HCEC 1CT (cell line): ENCODE results near the gene MTHFD1L.

Experiments used
- DNase-seq: peaks from one replicate; pipeline ENCODE4 v3.0.0-alpha.2; 2017

The MTHFD1L gene

DNA sequence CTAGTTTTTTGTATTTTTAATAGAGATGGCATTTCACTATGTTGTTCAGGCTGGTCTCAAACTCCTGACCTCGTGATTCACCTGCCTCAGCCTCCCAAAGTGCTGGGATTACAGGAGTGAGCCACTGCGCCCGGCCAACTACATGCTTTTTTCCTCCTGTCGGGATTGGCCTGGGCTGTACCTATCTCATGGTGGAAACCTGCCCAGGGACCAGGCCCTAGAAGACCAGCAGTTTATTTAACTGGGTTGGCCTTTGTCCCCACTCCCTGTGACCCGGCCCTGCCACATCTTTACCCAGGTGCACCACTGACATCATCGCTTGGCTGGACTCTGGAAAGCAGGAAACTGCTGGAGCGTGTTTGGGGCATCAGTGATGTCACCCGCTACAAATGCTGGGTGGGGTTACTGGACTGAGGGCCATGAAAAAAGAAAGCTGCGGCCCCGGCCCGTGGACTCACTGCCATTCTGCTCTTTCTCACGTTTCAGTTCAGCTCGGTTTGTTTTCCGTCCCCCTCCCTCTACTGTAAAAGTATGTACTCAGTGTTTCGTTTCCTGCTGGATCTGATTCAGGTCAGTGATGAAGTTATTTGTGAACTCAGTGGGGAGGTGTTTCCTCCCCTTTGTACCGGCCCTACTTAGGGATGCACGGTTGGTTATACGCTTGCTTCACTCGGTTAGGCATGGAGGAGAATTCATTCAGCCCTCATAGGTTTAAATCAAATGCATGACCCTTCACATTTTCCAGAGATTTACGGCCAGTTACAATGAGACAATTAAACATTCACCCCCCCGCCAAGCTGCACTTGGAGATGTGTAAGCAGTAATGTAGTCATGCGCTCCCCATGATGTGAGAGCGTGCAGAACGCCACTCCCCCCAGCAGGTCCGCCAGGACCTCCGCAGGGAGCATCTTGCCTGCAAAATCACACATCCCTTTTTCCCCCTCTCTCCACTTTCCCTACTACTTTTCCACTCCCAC is 179.3 kb downstream of the MTHFD1L start:
- no peak for DNase-seq

DNA sequence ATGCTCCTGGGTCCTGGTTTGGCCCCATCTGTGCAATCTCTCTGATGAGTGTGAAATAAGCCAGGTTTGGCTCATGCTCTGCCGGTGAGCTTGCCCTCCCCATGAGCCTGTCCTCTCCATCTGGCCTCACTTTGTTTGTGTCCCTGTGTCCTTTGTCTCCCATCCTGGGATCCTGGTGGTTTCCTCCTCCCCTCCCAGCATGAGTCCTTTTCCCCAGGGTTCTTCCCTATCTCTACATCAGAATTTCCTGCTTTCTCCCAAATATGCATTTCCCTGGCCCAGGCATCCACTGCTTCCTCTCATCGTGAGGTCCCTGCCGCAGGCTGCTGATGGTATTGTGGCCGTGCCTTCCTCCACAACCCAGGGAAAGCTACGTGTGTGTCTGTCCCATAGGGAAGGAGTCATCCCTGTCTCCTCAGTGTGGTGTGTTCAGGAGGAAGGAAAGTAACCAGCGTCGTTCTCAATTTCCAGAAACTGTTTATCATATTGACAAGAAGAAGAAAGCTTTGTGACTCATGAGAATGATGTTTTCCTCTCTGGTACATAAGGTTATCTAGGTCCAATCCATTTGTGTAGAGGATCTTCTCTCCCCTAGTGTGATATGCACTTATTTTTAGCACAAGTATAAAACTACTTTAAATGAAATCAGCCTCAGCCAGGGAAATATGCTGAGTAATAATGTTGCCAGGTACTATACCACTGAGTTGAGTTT is 180.2 kb downstream of the MTHFD1L start:
- DNase-seq, result peak; percentile 47

DNA sequence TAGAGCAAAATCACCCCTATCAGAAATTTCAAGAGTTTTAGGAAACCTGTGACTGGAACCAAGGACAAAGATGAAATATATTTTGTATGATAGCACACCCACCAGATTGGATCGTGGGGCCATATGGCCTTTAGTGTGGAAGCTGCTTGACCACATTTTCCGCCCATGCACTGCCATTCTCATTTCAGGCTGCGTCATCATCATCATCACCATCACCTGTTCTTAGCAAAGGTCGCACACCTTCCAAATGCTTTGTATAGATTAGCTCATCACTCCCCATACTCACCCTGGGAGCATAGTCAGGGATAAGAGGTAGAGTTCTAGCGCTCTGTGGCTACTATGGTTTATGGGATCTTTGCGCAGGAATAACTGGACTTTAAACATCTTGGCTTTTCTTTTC is 185.7 kb downstream of the MTHFD1L start:
- no peak for DNase-seq

DNA sequence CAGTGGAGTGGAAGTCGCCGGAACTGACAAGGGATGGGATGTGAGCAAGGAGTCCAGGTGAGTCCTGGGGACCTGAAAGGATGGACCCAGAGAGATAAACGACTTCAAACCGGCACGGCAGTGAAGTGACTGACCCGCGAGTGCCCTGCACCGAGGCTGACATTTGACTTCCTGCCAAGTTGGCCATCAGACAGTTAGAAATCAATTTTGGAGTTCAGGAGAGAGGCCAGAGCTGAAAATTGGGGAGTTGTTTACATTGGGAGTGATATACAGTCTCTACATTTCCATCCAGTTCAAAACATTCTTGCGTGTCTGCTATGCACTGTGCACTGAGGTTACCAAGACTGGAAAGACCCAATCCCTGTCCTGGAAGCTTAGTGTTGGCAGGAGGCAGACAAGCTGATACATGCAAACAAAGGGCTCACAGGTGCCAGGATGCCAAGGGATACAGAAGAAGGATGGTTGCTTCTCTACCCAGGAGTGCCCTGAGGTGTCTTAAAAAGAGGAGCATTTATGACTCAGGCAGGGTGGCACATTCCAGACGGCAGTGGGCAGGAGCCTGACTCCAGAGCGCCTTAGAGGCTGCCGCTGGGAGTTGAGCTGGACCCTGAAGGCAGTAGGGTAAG is 186.6 kb downstream of the MTHFD1L start:
- DNase-seq, result no peak

DNA sequence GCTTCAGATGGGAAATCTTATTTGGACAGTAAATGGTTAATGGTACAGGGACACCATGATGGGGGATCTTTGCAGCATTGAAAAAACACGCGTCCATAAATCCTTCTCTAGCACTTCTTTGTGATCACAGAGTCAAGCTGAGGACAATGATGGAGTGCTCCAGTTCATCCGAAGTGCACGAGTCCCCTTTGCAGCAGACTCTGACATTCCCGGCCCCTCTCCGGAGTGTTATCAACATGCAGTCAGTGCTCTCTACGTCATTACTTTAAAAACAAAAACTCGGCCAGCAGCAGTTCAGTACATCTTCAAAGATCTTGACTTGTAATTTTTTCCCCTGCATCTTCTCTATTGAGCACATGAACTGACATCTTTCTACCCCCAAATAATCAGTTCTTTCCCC is 188.8 kb downstream of the MTHFD1L start:
- no peak for DNase-seq

DNA sequence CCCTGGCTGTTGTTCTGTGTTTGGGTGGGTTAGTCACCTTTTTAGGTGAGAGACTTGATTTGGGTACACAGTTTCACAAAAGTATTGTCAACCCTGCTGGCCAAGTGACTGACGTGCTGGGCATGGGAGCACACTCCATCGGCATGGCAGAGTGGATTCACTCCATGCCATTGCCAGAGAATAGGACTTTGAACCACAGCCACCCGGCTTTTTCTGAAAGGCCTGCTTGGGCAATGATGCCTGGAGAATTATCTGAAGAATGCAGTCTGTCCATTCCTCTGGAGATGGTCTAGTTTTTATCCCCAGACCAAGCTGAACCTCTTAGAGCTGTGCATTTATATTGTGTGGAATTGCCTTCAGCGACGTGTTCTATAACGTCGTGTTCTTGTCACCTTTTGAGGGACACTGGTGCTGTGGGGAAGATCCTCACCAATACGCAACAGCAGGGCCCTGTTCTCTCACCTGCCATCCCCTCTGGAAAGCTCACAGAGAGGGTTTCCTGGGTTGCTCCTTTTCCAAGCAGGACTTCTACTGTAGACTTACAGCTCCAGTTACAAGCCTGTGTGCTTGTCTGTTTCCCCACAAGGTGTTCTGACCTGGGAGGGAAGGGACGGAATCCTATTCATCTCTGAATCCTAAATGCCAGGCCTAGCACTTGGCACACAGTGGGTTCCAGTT is 190.9 kb downstream of the MTHFD1L start:
- DNase-seq, result no peak

DNA sequence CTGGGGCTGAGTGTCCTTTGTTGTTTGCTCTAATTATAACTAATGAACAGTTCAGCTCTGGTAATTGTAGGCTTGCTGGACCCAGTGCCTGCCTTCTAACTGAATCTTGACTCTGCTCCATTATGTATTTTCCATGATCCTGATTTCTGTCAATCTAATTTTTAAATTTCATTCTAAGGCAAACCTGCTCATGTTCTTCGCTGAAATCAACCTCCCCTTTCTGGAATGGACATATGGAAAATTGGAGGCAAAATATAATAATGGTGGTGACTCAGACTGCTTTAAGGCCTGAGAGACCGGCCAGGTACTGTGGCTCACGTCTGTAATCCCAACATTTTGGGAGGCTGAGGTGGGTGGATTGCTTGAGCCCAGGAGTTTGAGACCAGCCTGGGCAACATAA is 191.6 kb downstream of the MTHFD1L start:
- DNase-seq, result no peak

DNA sequence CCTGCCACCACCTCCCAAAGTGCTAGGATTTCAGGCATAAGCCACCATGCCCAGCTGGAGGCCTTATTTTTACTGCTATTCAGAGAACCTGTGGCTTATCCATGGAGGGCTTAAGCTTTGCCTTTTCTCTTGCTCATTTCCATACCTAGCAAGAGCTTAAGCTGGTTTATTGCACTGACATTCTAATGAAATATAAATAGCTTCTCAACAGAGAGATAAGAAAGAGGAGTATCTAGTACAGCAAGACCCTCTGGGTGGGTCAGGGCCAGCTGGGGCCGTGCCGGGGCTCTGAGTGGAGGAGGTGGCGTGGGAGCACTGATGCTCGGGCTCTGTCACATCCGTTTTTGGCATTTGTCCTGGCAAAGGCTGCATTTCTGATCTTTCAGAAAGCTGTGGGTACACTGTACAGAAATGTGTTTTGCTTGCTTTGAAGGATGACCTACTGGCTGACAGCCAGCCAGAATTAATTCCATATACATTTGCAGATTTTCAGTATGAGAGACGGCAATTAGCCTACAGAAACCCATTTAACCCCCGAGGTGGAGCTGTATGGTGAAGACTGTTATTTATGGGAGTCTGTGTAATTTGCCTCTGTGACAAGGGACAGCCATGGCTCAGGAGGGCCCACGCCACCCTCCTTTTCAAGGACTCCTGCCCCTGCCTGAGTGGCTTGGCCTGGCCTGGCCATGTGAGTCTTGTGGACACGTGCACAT is 192.7 kb downstream of the MTHFD1L start:
- DNase-seq, result no peak

DNA sequence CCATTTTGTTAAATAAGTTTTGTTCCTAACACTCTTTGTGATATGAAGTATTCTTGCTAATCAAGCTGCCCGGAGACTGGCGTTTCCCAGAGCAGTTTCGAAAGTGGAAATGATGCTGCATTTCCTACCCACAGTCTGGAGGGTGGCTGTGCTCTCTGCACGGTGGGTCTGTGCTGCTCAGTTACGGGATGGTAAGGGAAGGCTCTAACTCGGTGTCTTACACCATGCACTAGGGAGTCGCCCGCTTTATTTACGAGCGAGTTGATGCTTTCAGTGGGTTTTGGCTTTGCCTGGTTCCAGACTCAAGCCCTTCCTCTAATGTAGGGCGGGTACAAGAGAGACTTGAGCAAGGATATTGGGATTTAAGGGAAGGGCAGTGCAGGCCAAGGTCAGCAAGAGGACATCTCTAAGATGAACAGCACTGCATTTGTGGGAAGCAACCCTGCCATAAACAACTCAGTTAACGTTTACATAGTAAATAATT is 194.2 kb downstream of the MTHFD1L start:
- no peak for DNase-seq

DNA sequence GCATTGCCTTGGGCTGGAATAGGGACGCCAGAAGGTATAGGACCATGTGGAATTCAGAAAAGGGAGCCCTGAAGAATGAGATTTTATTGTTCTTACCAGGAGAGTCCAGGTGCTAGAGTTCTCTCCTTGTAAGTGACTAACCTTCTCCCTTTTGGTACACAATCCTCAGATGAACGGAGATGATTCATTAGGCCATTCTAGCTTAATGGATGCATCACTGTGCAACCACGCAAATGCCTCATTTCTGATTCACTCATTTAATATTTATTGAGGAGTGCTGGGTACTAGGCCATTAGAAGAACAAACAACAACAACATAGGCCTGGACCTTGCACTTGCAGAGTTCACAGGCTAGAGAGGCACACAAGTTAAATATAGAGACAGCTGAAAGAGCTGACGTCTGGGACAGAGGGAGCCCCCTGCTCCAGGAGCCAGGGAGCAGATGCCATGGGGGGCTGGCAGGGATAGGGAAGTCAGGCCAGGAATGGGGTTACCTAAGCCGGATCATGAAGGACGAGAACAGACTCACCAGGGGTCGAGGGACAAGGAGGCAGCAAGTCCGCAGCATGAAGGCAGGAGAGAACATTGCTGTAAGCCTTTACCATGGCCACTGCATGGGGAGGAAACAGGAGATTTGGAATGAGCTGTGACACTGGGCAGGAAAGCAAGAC is 194.7 kb downstream of the MTHFD1L start:
- peak; percentile 99 for DNase-seq

DNA sequence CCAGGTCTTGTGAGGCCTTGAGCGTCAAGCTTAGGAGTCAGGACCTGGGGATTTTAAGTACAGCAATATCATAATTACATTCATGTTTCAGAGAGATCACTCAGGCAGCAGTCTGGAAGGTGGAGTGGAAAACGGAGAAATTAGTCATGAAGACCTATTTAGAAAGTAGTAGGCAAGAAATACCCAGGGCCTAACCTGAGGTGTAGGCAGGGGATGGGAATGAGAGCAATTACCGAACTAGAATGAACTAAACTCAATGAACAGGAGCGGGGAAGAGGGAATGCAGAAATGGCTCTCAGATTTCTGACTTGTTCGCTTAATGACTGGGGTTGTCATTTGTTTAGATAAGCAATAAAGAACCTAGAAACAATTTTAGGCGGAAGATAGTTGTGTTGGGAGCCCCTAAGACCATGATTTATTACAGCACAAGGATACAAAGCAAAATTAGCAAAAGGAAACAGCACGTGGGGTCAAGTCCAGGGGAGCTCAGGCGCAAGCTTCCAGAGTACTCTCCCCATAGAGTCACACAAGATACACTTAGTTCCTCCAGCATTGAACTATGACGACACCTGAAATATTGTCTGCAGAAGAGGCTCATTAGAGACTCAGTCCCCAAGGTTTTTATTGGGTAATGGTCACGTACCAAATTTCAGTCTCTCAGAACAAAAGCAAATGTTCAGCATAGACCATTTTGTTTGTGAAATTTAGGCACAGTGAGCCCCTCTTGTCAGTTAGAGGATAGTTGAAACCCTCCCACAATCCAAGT is 195.4 kb downstream of the MTHFD1L start:
- DNase-seq, result no peak

DNA sequence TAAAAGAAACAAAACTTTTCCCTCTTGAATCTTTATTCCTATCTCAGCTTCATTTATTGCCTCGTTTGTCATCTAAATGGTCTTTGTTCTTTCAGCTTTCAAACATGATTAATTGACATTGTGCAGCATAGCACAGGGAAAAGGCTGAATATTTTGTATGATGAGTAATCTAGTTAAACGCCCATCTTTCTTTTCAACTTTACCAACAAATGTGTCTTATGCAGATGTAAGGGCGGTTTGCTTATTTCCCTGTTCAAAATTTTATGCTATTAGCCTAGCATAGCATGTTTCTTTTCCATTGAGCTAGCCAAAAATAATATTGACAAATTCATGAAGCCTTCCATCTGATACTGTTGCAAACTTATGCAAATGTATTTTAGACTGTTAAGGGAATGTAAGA is 197.8 kb downstream of the MTHFD1L start:
- DNase-seq, result peak; percentile 88

DNA sequence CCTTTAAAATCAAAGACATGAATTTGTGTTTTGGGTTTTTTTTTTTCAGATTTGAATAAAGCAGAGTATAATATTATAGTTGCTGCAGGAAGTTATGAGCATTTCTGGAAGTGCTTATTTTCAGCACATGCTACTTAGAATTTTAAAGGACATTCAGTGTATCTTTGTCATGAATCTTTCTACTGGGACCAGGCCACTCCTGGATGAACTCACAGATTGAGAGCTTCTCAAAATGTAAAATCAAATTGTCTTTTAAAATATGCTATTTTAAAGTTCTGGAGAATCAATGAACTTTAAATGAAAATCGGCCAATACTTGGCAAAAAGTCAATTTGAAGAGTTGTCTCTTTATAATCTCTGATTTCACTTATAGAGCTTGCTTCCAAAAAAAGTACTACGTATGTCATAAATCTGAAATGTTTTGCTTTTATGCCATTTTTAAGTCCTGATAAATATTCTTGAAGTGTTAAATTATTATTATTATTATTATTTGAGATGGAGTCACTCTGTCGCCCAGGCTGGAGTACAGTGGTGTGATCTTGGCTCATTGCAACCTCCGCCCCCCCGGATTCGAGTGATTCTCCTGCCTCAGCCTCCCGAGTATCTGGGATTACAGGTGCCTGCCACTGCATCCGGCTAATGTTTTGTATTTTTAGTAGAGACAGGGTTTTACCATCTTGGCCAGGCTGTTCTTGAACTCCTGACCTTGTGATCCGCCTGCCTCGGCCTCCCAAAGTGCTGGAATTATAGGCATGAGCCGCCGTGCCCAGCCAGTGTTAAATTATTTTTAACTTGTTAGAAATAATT is 198.5 kb downstream of the MTHFD1L start:
- no peak for DNase-seq

DNA sequence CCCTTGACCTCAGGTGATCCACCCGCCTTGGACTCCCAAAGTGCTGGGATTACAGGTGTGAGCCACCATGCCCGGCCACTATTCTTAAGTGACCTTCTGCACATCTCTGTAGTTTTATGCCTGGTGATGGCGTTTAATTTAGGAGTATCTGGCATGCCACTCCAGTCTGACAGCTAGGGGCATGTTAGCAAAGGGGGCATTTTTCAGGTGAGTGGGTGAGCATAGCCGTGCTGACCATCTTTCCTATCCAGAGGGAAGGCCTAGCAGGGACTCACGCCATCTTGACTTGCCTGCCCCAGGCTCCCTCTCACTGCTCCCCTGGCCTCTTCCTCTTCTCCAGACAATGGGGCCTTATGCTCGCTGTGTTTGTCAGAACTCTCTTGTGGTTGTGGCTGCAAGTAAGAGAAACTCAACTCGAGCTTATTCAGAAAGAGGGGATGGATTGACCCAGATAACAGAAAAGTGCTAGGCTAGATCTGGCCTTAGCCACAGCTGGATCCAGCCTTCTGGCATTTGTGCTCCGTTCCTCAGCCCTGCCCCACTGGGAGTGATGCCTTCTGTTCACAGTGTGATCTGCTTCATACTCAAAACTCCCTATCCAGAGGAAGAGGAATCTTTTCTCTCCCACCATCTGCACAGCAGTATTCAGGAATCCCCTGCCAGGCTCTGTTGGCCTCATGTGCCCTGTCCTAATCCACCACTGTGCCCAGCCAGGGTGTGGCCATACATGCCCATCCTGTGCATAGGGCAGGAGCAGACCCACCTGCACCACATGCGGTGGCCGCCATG is 199.7 kb downstream of the MTHFD1L start:
- no peak for DNase-seq

DNA sequence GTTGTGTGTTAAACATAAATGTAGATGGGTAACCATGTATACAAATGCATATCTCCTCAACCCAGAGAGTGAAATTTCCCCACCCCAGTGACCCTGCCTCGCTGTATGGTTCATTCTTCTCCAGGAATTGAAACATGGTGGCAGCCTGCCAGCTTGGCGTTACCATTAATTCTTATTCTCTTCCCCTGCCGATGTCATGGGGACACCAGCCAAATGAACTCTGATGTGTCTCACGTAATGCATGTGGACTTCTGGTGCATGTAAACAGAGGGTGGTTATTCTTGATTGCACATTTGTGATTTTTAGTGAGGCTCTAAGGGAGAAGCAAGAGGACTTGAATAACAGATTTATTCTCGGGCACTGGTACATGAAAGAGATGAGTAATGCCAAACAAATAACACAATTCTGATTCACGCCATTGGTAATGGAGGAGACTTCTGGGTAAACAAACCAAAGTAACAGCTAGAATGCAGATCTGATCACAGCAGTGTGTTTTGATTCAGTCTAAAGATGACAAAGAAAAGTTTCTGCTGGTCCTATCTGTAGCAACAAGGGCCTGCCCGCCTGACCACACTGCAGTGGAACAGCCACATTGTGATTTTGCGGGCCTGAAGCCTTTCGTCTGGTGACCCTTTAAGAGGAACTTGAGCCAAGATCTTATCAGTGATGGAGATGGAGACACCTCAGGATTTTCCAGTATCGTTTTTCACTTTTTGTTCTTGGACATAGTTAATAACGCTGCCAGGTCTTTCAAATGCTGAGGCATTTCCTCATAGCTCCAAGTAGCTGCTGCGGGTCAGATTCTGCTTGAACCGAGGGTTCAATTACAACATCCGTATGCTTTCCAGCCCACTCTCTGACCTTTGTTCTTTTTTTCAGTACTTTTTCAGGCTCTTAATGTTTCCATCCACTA is 202.4 kb downstream of the MTHFD1L start:
- peak; percentile 98 for DNase-seq

DNA sequence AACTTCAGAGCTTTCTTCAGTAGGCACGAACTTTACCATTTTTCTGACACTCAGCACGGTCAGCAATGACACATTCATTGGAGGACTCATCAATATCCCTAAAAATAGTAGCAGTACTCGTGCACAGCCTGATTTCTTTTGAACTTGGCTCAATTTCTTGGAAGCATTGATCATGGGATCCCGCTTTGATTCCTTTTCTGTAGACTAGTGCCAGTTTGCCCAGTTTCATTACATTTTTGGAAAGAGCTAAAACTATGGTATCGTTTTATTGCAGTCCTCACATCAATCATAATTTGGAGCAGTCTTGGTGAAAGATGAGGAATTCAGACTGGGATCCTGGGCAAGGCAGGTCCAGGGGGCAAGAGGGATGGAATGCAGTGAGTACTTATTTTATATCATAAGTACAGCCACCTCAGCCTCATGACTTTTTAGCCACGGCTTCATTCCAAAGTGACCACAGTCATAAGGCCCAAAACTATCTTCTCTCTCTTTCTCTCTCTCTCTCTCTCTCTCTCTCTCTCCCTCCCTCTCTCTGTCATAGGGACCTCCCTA is 203.3 kb downstream of the MTHFD1L start:
- DNase-seq, result peak; percentile 73

DNA sequence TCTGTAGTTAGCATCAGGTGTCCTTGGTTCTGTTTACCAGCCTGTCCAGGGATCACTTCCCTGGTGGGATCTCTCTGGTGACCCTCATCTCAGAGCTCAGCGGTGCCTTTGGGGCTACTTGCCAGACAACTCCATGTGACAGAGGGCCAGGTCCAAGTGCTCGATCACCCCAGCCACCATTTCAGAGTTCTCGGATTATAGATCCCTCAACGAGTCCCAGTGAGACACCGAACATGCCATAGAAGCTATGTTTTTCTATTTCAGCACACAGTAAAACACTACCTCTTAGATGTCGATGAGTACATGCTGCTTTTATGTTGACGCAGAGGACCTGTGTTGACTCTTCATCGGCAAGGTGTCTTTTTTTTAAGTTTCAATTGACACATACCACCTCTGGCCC is 204.1 kb downstream of the MTHFD1L start:
- no peak for DNase-seq

DNA sequence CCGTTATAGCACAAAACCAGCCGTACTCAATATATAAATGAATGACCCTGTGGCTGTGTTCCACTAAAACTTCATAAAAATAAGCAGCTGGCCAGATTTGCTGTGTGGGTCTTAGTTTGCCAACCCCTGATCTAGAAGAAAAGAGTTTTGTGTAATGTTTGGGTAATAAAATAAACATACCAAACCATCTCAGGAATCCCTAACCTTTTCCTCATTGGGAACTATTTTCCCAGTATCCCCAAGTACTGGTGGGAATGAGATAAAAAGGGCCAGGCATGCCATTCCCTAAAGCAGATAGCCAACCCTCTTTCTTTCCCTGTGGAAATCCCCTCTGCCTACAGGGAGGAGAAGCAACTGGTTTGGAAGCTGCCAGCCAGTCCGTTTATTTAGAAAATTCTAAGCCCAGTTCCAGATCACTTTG is 205.1 kb downstream of the MTHFD1L start:
- peak; percentile 59 for DNase-seq
